ENCODE measurements around the gene EHD1. TPM values are rescaled to one million over a fixed set of nuclear protein-coding genes. Genes with fewer than 3 reads are reported as not detected.

The EHD1 gene
- total and polyA plus RNA-seq, 9 of the 15 experiments (the other 6 are each of a cell fraction or from before 2014, with no cell fraction given) = 0.46 to 65.0 (median 16.4) TPM

DNA sequence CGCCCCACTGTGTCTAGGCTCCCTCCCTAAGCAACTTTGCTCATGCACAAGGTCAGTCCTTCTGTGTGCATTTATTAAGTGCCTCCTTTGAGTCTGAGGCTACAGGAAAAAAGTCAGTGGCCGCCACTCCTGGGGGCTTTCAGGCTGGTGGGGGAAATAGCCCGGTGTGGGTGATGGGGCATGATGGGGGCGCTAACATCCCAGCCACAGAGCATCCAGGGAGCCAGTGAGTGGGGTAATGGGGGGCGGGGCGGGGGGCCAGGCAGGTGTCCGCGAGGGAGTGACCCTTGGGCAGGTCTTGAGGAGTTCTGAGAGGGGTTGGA, 9.9 kb upstream of the EHD1 start:
- Histone ChIP-seq H3K4me1 (replicated peaks in 1 of 2; ENCODE audit: control insufficient read depth in 2 of 2, insufficient read depth in 2 of 2, low read length in 2 of 2) (peaks cover 44 to 85% of the 10 kb centered on the region in 2 experiments), H3K79me2 (ENCODE audit: control insufficient read depth, insufficient read depth, low read length) (no peaks in the 10 kb centered on the region), H3K4me3 (no peak overlapping the region), H4K20me1 (replicated peaks; ENCODE audit: control insufficient read depth, insufficient read depth, low read length) (no peaks in the 10 kb centered on the region), H3K27me3 (ENCODE audit: control insufficient read depth in 2 of 2, insufficient read depth in 2 of 2, low read length in 2 of 2) (no peaks in the 10 kb centered on the region), H3K36me3 (ENCODE audit: control insufficient read depth, insufficient read depth, low read length) (no peaks in the 10 kb centered on the region), H3K9me1 (ENCODE audit: control insufficient read depth, insufficient read depth, low read length) (no peaks in the 10 kb centered on the region), H3K9ac (ENCODE audit: insufficient read depth in 1 of 2, low read depth in 2 of 2, low read length in 2 of 2) (peak overlapping the region; percentile 70 to 86), H3K9me3 (replicated peaks; ENCODE audit: control insufficient read depth, insufficient read depth, low read depth, low read length) (no peaks in the 10 kb centered on the region), H2AFZ (ENCODE audit: low read depth, low read length) (peak overlapping the region; percentile 99), H3K4me2 (ENCODE audit: insufficient read depth, low read length) (peak overlapping the region; percentile 91), H3K27ac (ENCODE audit: extremely low read depth, low read depth, low read length) (peak overlapping the region; percentile 82)
- in situ Hi-C loops (cut with MboI) (no loop called here), intact Hi-C loops (cut with micrococcal nuclease) (loop anchor here (2.0 to 10.0 kb wide), 3 partner anchors 18 to 226 kb away; partner anchors contain the start of genes SF1, TM7SF2 and ZNHIT2)
- BruUV-seq (replicated peaks) = no TSS peak
- CTCF ChIA-PET (ENCODE audit: low intra/inter-chr PET ratio) = interaction anchor here (0.7 kb wide), 1 partner anchor 41 kb away, joined by 4 read pairs; no protein-coding TSS in a partner anchor
- WGBS (ENCODE audit: insufficient coverage, low coverage, missing lambda C conversion rate) = 11% methylated on average over 3 of the region's 8 CpGs
- FAIRE-seq (no peak), DNase-seq (ENCODE audit: extremely low read depth in 1 of 4, low spot score in 3 of 4) (no peak), ATAC-seq (no peak)
- POLR2A ChIA-PET = interaction anchor here (0.6 to 3.4 kb wide), 10 partner anchors 10 to 339 kb away, joined by 3 to 28 read pairs (median 4); partner anchors contain the start of gene EHD1
- no peak for TF ChIP-seq TRIM24 (IDR thresholded peaks at IDR 0.05)
- TF ChIP-seq NCOA4 (IDR thresholded peaks at IDR 0.05; ENCODE audit: partially characterized antibody) = no peak
- no peak for TF ChIP-seq MEF2A (IDR thresholded peaks at IDR 0.05; ENCODE audit: control insufficient read depth, low read depth, low read length)
- no peak for TF ChIP-seq ZNF445 (CRISPR knock-in tag; IDR thresholded peaks at IDR 0.05; ENCODE audit: low read depth)
- TF ChIP-seq, protein P1, sequence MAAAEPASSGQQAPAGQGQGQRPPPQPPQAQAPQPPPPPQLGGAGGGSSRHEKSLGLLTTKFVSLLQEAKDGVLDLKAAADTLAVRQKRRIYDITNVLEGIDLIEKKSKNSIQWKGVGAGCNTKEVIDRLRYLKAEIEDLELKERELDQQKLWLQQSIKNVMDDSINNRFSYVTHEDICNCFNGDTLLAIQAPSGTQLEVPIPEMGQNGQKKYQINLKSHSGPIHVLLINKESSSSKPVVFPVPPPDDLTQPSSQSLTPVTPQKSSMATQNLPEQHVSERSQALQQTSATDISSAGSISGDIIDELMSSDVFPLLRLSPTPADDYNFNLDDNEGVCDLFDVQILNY (CRISPR knock-in tag; IDR thresholded peaks at IDR 0.05) = no peak
- TF ChIP-seq ZNF316 (IDR thresholded peaks at IDR 0.05) = no peak
- TF ChIP-seq KLF10 (CRISPR knock-in tag; IDR thresholded peaks at IDR 0.05) = no peak
- TF ChIP-seq ZNF551 (CRISPR knock-in tag; IDR thresholded peaks at IDR 0.05) = no peak
- TF ChIP-seq ZNF41 (CRISPR knock-in tag; conservative IDR thresholded peaks at IDR 0.05) = no peak
- TF ChIP-seq, protein P2, sequence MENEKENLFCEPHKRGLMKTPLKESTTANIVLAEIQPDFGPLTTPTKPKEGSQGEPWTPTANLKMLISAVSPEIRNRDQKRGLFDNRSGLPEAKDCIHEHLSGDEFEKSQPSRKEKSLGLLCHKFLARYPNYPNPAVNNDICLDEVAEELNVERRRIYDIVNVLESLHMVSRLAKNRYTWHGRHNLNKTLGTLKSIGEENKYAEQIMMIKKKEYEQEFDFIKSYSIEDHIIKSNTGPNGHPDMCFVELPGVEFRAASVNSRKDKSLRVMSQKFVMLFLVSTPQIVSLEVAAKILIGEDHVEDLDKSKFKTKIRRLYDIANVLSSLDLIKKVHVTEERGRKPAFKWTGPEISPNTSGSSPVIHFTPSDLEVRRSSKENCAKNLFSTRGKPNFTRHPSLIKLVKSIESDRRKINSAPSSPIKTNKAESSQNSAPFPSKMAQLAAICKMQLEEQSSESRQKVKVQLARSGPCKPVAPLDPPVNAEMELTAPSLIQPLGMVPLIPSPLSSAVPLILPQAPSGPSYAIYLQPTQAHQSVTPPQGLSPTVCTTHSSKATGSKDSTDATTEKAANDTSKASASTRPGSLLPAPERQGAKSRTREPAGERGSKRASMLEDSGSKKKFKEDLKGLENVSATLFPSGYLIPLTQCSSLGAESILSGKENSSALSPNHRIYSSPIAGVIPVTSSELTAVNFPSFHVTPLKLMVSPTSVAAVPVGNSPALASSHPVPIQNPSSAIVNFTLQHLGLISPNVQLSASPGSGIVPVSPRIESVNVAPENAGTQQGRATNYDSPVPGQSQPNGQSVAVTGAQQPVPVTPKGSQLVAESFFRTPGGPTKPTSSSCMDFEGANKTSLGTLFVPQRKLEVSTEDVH (IDR thresholded peaks at IDR 0.05; ENCODE audit: low read depth, partially characterized antibody) = no peak
- no peak for TF ChIP-seq TSC22D4 (tag; IDR thresholded peaks at IDR 0.05)
- TF ChIP-seq ZNF175 (CRISPR knock-in tag; IDR thresholded peaks at IDR 0.05; ENCODE audit: low read depth) = 0 out of 2 replicates have a peak, but pooled peaks have one; percentile 35
- TF ChIP-seq, protein P3, sequence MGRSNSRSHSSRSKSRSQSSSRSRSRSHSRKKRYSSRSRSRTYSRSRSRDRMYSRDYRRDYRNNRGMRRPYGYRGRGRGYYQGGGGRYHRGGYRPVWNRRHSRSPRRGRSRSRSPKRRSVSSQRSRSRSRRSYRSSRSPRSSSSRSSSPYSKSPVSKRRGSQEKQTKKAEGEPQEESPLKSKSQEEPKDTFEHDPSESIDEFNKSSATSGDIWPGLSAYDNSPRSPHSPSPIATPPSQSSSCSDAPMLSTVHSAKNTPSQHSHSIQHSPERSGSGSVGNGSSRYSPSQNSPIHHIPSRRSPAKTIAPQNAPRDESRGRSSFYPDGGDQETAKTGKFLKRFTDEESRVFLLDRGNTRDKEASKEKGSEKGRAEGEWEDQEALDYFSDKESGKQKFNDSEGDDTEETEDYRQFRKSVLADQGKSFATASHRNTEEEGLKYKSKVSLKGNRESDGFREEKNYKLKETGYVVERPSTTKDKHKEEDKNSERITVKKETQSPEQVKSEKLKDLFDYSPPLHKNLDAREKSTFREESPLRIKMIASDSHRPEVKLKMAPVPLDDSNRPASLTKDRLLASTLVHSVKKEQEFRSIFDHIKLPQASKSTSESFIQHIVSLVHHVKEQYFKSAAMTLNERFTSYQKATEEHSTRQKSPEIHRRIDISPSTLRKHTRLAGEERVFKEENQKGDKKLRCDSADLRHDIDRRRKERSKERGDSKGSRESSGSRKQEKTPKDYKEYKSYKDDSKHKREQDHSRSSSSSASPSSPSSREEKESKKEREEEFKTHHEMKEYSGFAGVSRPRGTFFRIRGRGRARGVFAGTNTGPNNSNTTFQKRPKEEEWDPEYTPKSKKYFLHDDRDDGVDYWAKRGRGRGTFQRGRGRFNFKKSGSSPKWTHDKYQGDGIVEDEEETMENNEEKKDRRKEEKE (IDR thresholded peaks at IDR 0.05; ENCODE audit: borderline replicate concordance in 1 of 2, control insufficient read depth in 1 of 2, low read depth in 2 of 2, low read length in 1 of 2) = no peak
- TF ChIP-seq MTA1 (IDR thresholded peaks at IDR 0.05; ENCODE audit: borderline replicate concordance) = no peak
- no peak for TF ChIP-seq ZNF354B (CRISPR knock-in tag; IDR thresholded peaks at IDR 0.05)
- no peak for TF ChIP-seq ARID2 (IDR thresholded peaks at IDR 0.05)

Data from K562 (cell line).